ENCODE results near the gene KCNIP4.

DNA sequence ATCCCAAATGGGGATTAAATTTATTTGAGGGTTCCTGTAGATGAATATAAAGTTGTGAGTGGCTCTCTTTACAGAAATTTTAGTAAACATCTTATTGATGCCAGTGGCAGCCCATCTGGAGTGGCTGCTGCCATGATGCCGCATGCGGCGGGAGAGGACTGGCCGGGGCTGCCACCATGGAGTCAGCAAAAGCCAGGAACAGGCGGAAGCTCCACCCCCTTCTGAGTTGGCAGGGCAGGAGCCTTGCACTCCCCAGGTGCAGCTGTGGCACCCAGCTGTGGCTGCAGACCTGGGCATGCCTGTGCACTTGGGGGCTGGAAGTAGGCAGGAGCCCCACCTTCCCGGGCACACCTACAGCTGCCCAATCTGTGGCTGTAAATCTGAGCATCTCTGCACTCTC is 92.3 kb downstream of the KCNIP4 start:
- TF ChIP-seq, protein P1, sequence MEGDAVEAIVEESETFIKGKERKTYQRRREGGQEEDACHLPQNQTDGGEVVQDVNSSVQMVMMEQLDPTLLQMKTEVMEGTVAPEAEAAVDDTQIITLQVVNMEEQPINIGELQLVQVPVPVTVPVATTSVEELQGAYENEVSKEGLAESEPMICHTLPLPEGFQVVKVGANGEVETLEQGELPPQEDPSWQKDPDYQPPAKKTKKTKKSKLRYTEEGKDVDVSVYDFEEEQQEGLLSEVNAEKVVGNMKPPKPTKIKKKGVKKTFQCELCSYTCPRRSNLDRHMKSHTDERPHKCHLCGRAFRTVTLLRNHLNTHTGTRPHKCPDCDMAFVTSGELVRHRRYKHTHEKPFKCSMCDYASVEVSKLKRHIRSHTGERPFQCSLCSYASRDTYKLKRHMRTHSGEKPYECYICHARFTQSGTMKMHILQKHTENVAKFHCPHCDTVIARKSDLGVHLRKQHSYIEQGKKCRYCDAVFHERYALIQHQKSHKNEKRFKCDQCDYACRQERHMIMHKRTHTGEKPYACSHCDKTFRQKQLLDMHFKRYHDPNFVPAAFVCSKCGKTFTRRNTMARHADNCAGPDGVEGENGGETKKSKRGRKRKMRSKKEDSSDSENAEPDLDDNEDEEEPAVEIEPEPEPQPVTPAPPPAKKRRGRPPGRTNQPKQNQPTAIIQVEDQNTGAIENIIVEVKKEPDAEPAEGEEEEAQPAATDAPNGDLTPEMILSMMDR (IDR thresholded peaks at IDR 0.05) = no peak
- TF ChIP-seq EP300 (IDR thresholded peaks at IDR 0.05) = no peak

Measured in tibial nerve (tissue), 4 donors.